ENCODE measurements around the gene DNAI1. TPM values are rescaled to one million over a fixed set of nuclear protein-coding genes. Genes with fewer than 3 reads are reported as not detected.

Gene DNAI1
- total RNA-seq, 1 experiment from 2014 or later: 2.2 TPM

GRCh38 chr9:34519321-34520020 lies 60.9 kb downstream of the DNAI1 start:
- intact Hi-C loops (cut with micrococcal nuclease; ENCODE audit: unreplicated experiment) (no loop called here), in situ Hi-C loops (cut with HindIII; ENCODE audit: low pct_unique_long_range_greater_than_20kb, low sequenced_read_pairs) (no loop called here)
- Histone ChIP-seq H3K27me3 (ENCODE audit: control insufficient read depth, insufficient read depth, low read length) (peaks cover 1% of the 10 kb centered on the region; the same call in 1 of the 2 replicates), H3K36me3 (ENCODE audit: control insufficient read depth, insufficient read depth, low read length) (no peaks in the 10 kb centered on the region), H3K4me1 (ENCODE audit: control insufficient read depth, insufficient read depth, low read length) (peaks cover 4% of the 10 kb centered on the region; the same call in 1 of the 2 replicates), H3K27ac (ENCODE audit: low read length) (no peak overlapping the region), H3K9me3 (ENCODE audit: control insufficient read depth, insufficient read depth, low read depth, low read length) (no peaks in the 10 kb centered on the region), H3K4me3 (ENCODE audit: low read depth in 2 of 2, low read length in 2 of 2) (no peak overlapping the region)
- no TSS peak for BruUV-seq (replicated peaks)
- ChIA-PET CTCF (interaction anchor here (1.0 to 1.4 kb wide), 3 partner anchors 28 to 116 kb away, joined by 3 to 4 read pairs (median 4); no protein-coding TSS in a partner anchor), POLR2A (no interaction called here)
- ATAC-seq: no peak
- DNase-seq (ENCODE audit: low read depth, low spot score): no peak
- TF ChIP-seq SIN3A (IDR thresholded peaks at IDR 0.05; ENCODE audit: borderline replicate concordance, insufficient read depth, low read depth, low read length) (no peak), CTCF (IDR thresholded peaks at IDR 0.05) (no peak), POLR2AphosphoS5 (IDR thresholded peaks at IDR 0.05; ENCODE audit: low read depth, low read length) (no peak), REST (IDR thresholded peaks at IDR 0.05; ENCODE audit: insufficient read depth in 1 of 2, low read depth in 2 of 2, low read length in 1 of 2) (no peak), TCF7L2 (IDR thresholded peaks at IDR 0.05; ENCODE audit: low read depth, low read length) (no peak)

DNA sequence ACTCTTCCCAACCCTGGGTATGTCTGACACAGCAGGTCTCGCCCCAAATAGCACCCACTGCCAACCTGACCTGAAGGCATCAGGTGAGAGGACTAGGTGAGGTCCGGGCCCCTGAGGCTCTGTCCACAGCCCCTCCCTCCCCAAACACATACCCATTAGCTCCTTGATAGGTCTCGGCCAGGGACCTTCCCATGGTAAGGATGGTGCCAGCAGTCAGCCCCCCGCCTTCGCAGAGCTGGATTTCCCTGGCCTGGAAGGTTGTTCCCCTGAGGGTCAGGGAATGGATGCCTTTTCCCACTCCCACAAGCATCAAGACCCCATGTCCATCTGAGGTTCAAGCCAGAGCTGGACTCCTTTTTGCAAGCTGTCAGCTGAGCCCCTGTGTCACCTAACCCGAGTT lies 61.5 kb downstream of the DNAI1 start:
- ChIA-PET CTCF (interaction anchor here (1.0 to 1.4 kb wide), 2 partner anchors 28 to 116 kb away, joined by 3 to 4 read pairs; no protein-coding TSS in a partner anchor), POLR2A (no interaction called here)
- Histone ChIP-seq H3K27me3 (ENCODE audit: control insufficient read depth, insufficient read depth, low read length) (peaks cover 2% of the 10 kb centered on the region), H3K4me3 (ENCODE audit: low read depth in 2 of 2, low read length in 2 of 2) (no peak overlapping the region), H3K4me1 (ENCODE audit: control insufficient read depth, insufficient read depth, low read length) (peaks cover 4% of the 10 kb centered on the region; the same call in 1 of the 2 replicates), H3K27ac (ENCODE audit: low read length) (no peak overlapping the region), H3K36me3 (ENCODE audit: control insufficient read depth, insufficient read depth, low read length) (no peaks in the 10 kb centered on the region), H3K9me3 (ENCODE audit: control insufficient read depth, insufficient read depth, low read depth, low read length) (no peaks in the 10 kb centered on the region)
- ATAC-seq (no peak), DNase-seq (ENCODE audit: low read depth, low spot score) (no peak)
- TF ChIP-seq POLR2AphosphoS5 (IDR thresholded peaks at IDR 0.05; ENCODE audit: low read depth, low read length) (no peak), SIN3A (IDR thresholded peaks at IDR 0.05; ENCODE audit: borderline replicate concordance, insufficient read depth, low read depth, low read length) (no peak), REST (IDR thresholded peaks at IDR 0.05; ENCODE audit: insufficient read depth in 1 of 2, low read depth in 2 of 2, low read length in 1 of 2) (no peak), CTCF (IDR thresholded peaks at IDR 0.05) (no peak), TCF7L2 (IDR thresholded peaks at IDR 0.05; ENCODE audit: low read depth, low read length) (no peak)
- intact Hi-C loops (cut with micrococcal nuclease; ENCODE audit: unreplicated experiment): no loop called here
- in situ Hi-C loops (cut with HindIII; ENCODE audit: low pct_unique_long_range_greater_than_20kb, low sequenced_read_pairs): no loop called here
- no TSS peak for BruUV-seq (replicated peaks)
